D721Med (cell line): ENCODE measurements around the gene DNAJB14.

Source experiments
- DNase-seq: peaks from one replicate; pipeline ENCODE4 v3.0.0; 2011; ENCODE audit warnings: low spot score; ENCODE audit not compliant: insufficient read length
- FAIRE-seq: peaks from 2 replicates; lab custom pipeline; 2011; peaks lifted over from hg19 to GRCh38; lab: Jason Lieb, UNC
- TF ChIP-seq, protein P1 (sequence below): IDR thresholded peaks from 2 replicates; pipeline ENCODE4 v1.5.1; 2012; ENCODE audit warnings: mild to moderate bottlenecking, control low read depth; ENCODE audit not compliant: insufficient read depth; ENCODE audit errors: missing control alignments

Gene DNAJB14

DNA sequence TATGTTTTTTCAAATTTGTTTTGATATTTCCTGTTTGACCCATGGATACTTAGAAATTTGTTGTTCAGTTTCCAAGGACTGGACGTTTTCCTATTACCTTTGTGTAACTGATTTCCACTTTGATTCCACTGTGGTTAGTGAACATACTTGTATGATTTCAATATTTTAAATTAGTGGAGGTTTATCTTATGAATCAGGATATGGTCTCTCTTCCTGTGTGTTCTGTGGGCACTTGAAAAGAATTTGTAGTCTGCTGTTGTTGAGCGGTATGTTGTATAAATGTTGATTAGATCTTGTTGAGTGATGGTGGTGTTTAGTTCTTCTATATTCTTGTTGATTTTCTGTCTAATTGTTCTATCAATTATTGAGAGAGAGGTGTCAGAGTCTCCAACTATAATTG, 31.0 kb downstream of the DNAJB14 start:
- FAIRE-seq: no peak
- TF ChIP-seq, protein P1, sequence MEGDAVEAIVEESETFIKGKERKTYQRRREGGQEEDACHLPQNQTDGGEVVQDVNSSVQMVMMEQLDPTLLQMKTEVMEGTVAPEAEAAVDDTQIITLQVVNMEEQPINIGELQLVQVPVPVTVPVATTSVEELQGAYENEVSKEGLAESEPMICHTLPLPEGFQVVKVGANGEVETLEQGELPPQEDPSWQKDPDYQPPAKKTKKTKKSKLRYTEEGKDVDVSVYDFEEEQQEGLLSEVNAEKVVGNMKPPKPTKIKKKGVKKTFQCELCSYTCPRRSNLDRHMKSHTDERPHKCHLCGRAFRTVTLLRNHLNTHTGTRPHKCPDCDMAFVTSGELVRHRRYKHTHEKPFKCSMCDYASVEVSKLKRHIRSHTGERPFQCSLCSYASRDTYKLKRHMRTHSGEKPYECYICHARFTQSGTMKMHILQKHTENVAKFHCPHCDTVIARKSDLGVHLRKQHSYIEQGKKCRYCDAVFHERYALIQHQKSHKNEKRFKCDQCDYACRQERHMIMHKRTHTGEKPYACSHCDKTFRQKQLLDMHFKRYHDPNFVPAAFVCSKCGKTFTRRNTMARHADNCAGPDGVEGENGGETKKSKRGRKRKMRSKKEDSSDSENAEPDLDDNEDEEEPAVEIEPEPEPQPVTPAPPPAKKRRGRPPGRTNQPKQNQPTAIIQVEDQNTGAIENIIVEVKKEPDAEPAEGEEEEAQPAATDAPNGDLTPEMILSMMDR: no peak
- no peak for DNase-seq

DNA sequence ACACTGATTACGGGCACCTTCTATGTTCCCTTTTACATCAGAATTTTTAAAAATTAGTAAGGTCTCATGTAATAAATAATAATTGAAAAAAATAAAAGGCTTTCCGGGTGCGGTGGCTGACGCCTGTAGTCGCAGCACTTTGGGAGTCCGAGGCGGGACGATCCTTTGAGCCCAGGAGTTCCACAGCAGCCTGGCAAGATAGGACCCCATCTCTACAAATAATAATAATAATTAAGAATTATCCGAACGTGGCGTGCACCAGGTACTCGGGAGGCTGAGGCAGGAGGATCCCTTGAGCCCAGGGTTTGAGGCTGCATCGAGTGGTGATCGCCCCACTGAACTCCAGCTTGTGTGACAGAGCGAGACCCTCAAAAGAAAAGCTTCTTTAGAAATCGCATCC, 51.4 kb downstream of the DNAJB14 start:
- FAIRE-seq: no peak
- TF ChIP-seq, protein P1: no peak
- DNase-seq: no peak

- TF ChIP-seq, protein P1: no peak
- DNase-seq: peak; percentile 54
- FAIRE-seq: no peak
These were observed 52.0 kb downstream of the DNAJB14 start, which contains the start of gene LAMTOR3 for GRCh38 chr4:99894161-99894997. Gene LAMTOR3, minus strand, starts transcription at chr4:99894427. Its CDS starts 464 bp downstream, at chr4:99893963.

DNA sequence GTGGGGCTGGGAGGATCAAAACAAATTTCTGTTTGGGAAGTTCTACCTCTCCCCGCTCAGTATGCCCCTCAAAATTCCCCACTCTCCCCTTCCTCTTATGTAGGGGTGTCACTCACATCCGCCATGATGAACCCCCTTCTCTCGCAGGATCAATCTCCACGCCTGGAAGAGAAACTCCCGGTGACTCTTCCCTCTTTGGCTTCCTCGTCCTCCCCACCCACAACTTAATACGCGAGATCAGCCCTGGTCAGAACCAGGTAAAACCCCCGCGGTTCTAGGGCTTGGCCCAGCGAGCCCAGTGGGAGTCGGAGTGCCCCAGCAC, 52.6 kb downstream of the DNAJB14 start:
- DNase-seq (no peak), FAIRE-seq (no peak)
- TF ChIP-seq, protein P1: no peak

GRCh38 chr4:99893029-99893428, 53.4 kb downstream of the DNAJB14 start:
- FAIRE-seq: no peak
- no peak for DNase-seq
- TF ChIP-seq, protein P1: no peak

GRCh38 chr4:99891351-99891750, 55.1 kb downstream of the DNAJB14 start:
- no peak for FAIRE-seq
- TF ChIP-seq, protein P1: no peak

DNA sequence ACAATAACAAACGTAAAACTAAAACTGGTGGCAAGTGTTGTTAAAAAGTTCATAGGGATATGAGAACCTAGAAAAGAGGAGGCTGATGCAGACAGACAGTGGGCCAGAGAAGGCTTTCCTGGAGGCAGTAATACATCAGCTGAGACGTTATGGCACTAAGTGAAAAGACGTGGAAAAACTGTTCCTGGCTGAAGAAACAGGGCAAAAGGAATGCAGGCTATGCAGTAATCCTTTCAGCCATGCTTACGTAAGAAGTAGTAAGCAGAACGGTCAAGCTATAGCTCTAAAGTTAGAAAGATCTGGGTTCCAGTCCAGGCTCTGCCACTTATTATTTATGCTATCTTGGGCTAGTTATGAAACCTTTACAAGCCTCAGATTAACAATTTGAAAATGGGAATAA, 58.6 kb downstream of the DNAJB14 start:
- no peak for FAIRE-seq
- TF ChIP-seq, protein P1: no peak
- no peak for DNase-seq

More at GRCh38 chr4:99891351-99891750, 55.1 kb downstream of the DNAJB14 start:
- DNase-seq: no peak
